ENCODE data around the gene MDP1. TPM values are rescaled to one million over a fixed set of nuclear protein-coding genes. Genes with fewer than 3 reads are reported as not detected.
"Not testable (repeated sequence)": the region's sequence is repeated elsewhere in the genome, so short reads cannot be mapped to it uniquely, and the experiment has no call there.

Gene MDP1
- total and polyA plus RNA-seq, 8 donors = 9.8 to 19.4 (median 12.4) TPM

GRCh38 chr14:24219521-24219920, 3.7 kb upstream of the MDP1 start:
- Histone ChIP-seq H3K4me3 (no peak overlapping the region), H3K4me1 (peaks cover 6 to 16% of the 10 kb centered on the region in 2 donors), H3K9me3 (no peaks in the 10 kb centered on the region), H3K27ac (no peak overlapping the region), H3K27me3 (no peaks in the 10 kb centered on the region), H3K36me3 (peaks cover 0 to 9% of the 10 kb centered on the region in 2 donors)
- ATAC-seq = no peak
- DNase-seq = no peak
- TF ChIP-seq CTCF (IDR thresholded peaks at IDR 0.05) = no peak
- intact Hi-C loops (cut with DNase I) = no loop called here

- H3K9me3 ChIP-seq = no peaks in the 10 kb centered on the region
- no peaks in the 10 kb centered on the region for H3K27me3 ChIP-seq
- no peak overlapping the region for H3K27ac ChIP-seq
- no peak for TF ChIP-seq CTCF (IDR thresholded peaks at IDR 0.05)
- peaks cover 0 to 9% of the 10 kb centered on the region in 2 donors for H3K36me3 ChIP-seq
- peaks cover 6 to 21% of the 10 kb centered on the region in 2 donors for H3K4me1 ChIP-seq
- DNase-seq (no peak), ATAC-seq (no peak)
- no peak overlapping the region for H3K4me3 ChIP-seq
- intact Hi-C loops (cut with DNase I) = no loop called here
These were observed 3.2 kb upstream of the MDP1 start for GRCh38 chr14:24219080-24219479.

GRCh38 chr14:24216876-24217275, 1.0 kb upstream of the MDP1 start:
- ATAC-seq; H3K27ac ChIP-seq; H3K36me3 ChIP-seq; intact Hi-C loops (cut with DNase I); H3K27me3 ChIP-seq; H3K4me3 ChIP-seq; H3K9me3 ChIP-seq; DNase-seq: not testable (repeated sequence)
- peaks cover 9 to 36% of the 10 kb centered on the region in 2 donors for H3K4me1 ChIP-seq

GRCh38 chr14:24216345-24216699, 456 bp upstream of the MDP1 start:
- ATAC-seq = no peak
- Histone ChIP-seq H3K36me3 (peaks cover 0 to 12% of the 10 kb centered on the region in 2 donors), H3K27ac (peak overlapping the region in 1 of 2 donors; percentile 95), H3K4me1 (peaks cover 9 to 42% of the 10 kb centered on the region in 2 donors), H3K9me3 (no peaks in the 10 kb centered on the region), H3K27me3 (no peaks in the 10 kb centered on the region), H3K4me3 (no peak overlapping the region)
- TF ChIP-seq CTCF (IDR thresholded peaks at IDR 0.05) = no peak
- intact Hi-C loops (cut with DNase I) = no loop called here
- no peak for DNase-seq

- ATAC-seq (no peak), DNase-seq (no peak)
- H3K4me1 ChIP-seq = peaks cover 9 to 45% of the 10 kb centered on the region in 2 donors
- H3K27ac ChIP-seq = peak overlapping the region; percentile 98 to 100
- no peaks in the 10 kb centered on the region for H3K9me3 ChIP-seq
- peak overlapping the region; percentile 64 to 77 for H3K4me3 ChIP-seq
- peaks cover 0 to 35% of the 10 kb centered on the region in 2 donors for H3K36me3 ChIP-seq
- TF ChIP-seq CTCF (IDR thresholded peaks at IDR 0.05) = no peak
- no peaks in the 10 kb centered on the region for H3K27me3 ChIP-seq
- intact Hi-C loops (cut with DNase I) = no loop called here
These were observed 1.8 kb downstream of the MDP1 start for GRCh38 chr14:24213866-24214662.
